HEK293 (cell line): ENCODE data around the gene SLC25A39.
A peak's percentile ranks its signal among the peaks of the same experiment; 100 is the strongest.
"Not testable (repeated sequence)": the region's sequence is repeated elsewhere in the genome, so short reads cannot be mapped to it uniquely, and the experiment has no call there.

Experiments used
- CTCF ChIA-PET: fragments of 350-600 bp; formaldehyde crosslinking; extraction: SDS; loops from one replicate; lab custom pipeline; 2021; ENCODE audit warnings: antibody characterized with exemption; lab: Yijun Ruan, JAX
- POLR2A ChIA-PET: fragments of 300-600 bp; formaldehyde crosslinking; extraction: SDS; loops from one replicate; lab custom pipeline; 2020; ENCODE audit warnings: antibody characterized with exemption, inconsistent platforms; lab: Yijun Ruan, JAX
- H3K27ac ChIP-seq: fragments of 200-500 bp; sonication (Bioruptor generic); 2 replicates; pipeline ENCODE4 v1.5.1; 2014; ENCODE audit warnings: low read depth, low read length, control low read depth, inconsistent platforms; ENCODE audit errors: extremely low read depth
- H3K36me3 ChIP-seq, 2 experiments: fragments of 200-500 bp in 1 of 2; sonication (Bioruptor generic) in 1 of 2; 1 replicate in 1 of 2; 2 replicates in 1 of 2; pipeline ENCODE4 v1.5.1; 2014 to 2017; ENCODE audit warnings: inconsistent platforms in 2 of 2, low read length in 2 of 2; ENCODE audit not compliant: control insufficient read depth in 2 of 2, insufficient read depth in 1 of 2
- H3K4me1 ChIP-seq: fragments of 200-500 bp; sonication (Bioruptor generic); 2 replicates; pipeline ENCODE4 v1.5.1; 2014; ENCODE audit warnings: mild to moderate bottlenecking, low read length, inconsistent platforms; ENCODE audit not compliant: control insufficient read depth, insufficient read depth
- H3K4me3 ChIP-seq: 2 replicates; pipeline ENCODE4 v1.5.1; 2011; ENCODE audit warnings: low read depth, mild to moderate bottlenecking, control low read depth, low read length, moderate library complexity
- H3K9me3 ChIP-seq: fragments of 200-500 bp; sonication (Bioruptor generic); 2 replicates; pipeline ENCODE4 v1.5.1; 2014; ENCODE audit warnings: low read depth, low read length, inconsistent platforms; ENCODE audit not compliant: control insufficient read depth, insufficient read depth
- GLI4 ChIP-seq: fragments of 450-650 bp; formaldehyde crosslinking; IDR thresholded peaks from 2 replicates; pipeline ENCODE4 v1.5.1; 2016; ENCODE audit warnings: missing biosample characterization, missing genetic modification characterization
- GLIS1 ChIP-seq: fragments of 450-650 bp; formaldehyde crosslinking; IDR thresholded peaks from 2 replicates; pipeline ENCODE4 v1.5.1; 2016; ENCODE audit warnings: missing biosample characterization, missing genetic modification characterization
- KLF9 ChIP-seq: fragments of 450-650 bp; formaldehyde crosslinking; IDR thresholded peaks from 2 replicates; pipeline ENCODE4 v1.5.1; 2016; ENCODE audit warnings: missing biosample characterization, missing genetic modification characterization, low read depth
- PRDM10 ChIP-seq: fragments of 450-650 bp; formaldehyde crosslinking; IDR thresholded peaks from 2 replicates; pipeline ENCODE4 v1.5.1; 2016; ENCODE audit warnings: missing biosample characterization, missing genetic modification characterization
- SP7 ChIP-seq: fragments of 450-650 bp; formaldehyde crosslinking; IDR thresholded peaks from 2 replicates; pipeline ENCODE4 v1.5.1; 2016; ENCODE audit warnings: missing biosample characterization, missing genetic modification characterization
- YY2 ChIP-seq: fragments of 450-650 bp; formaldehyde crosslinking; IDR thresholded peaks from 2 replicates; pipeline ENCODE4 v1.5.1; 2016; ENCODE audit warnings: missing biosample characterization, missing genetic modification characterization
- ZFP41 ChIP-seq: fragments of 450-650 bp; formaldehyde crosslinking; IDR thresholded peaks from 2 replicates; pipeline ENCODE4 v1.5.1; 2016; ENCODE audit warnings: missing biosample characterization, missing genetic modification characterization, borderline replicate concordance
- ZNF292 ChIP-seq: fragments of 450-650 bp; formaldehyde crosslinking; IDR thresholded peaks from 2 replicates; pipeline ENCODE4 v1.5.1; 2016; ENCODE audit warnings: low read depth, missing biosample characterization, missing genetic modification characterization, borderline replicate concordance
- ZNF302 ChIP-seq: fragments of 450-650 bp; formaldehyde crosslinking; IDR thresholded peaks from 2 replicates; pipeline ENCODE4 v1.5.1; 2016; ENCODE audit warnings: missing biosample characterization, missing genetic modification characterization, low read depth
- ZNF404 ChIP-seq: fragments of 450-650 bp; formaldehyde crosslinking; IDR thresholded peaks from 2 replicates; pipeline ENCODE4 v1.5.1; 2017; ENCODE audit warnings: missing biosample characterization, missing genetic modification characterization
- ZNF561 ChIP-seq: fragments of 450-650 bp; IDR thresholded peaks from 2 replicates; pipeline ENCODE4 v1.5.1; 2018; ENCODE audit warnings: missing biosample characterization, missing genetic modification characterization, borderline replicate concordance
- ZNF621 ChIP-seq: fragments of 450-650 bp; formaldehyde crosslinking; IDR thresholded peaks from 2 replicates; pipeline ENCODE4 v1.5.1; 2017; ENCODE audit warnings: missing biosample characterization, missing genetic modification characterization
- ZNF654 ChIP-seq: fragments of 450-650 bp; formaldehyde crosslinking; IDR thresholded peaks from 2 replicates; pipeline ENCODE4 v1.5.1; 2016; ENCODE audit warnings: low read depth, missing biosample characterization, missing genetic modification characterization
- ZNF76 ChIP-seq: fragments of 450-650 bp; formaldehyde crosslinking; IDR thresholded peaks from 2 replicates; pipeline ENCODE4; 2016; ENCODE audit warnings: low read depth, missing biosample characterization, missing genetic modification characterization, borderline replicate concordance
- ZNF791 ChIP-seq: fragments of 450-650 bp; formaldehyde crosslinking; IDR thresholded peaks from 2 replicates; pipeline ENCODE4 v1.5.1; 2016; ENCODE audit warnings: missing biosample characterization, missing genetic modification characterization
- ZNF830 ChIP-seq: fragments of 450-650 bp; IDR thresholded peaks from 2 replicates; pipeline ENCODE4 v1.5.0; 2018; ENCODE audit warnings: missing biosample characterization, missing genetic modification characterization, low read depth, mild to moderate bottlenecking, moderate library complexity

Gene SLC25A39

GRCh38 chr17:44344939-44345453 is 20.4 kb upstream of the SLC25A39 start, which contains the start of gene GRN (continued):
- TF ChIP-seq GLIS1 (tag by site-specific recombination) (peak; percentile 49; the same call in 1 of the 2 replicates), ZNF76 (tag by site-specific recombination) (peak; percentile 43; the same call in 1 of the 2 replicates), PRDM10 (tag by site-specific recombination) (peak; percentile 24; the same call in 1 of the 2 replicates)

GRCh38 chr17:44343510-44344209 is 19.0 kb upstream of the SLC25A39 start:
- Histone ChIP-seq H3K4me1 (no peaks in the 10 kb centered on the region), H3K9me3 (no peaks in the 10 kb centered on the region), H3K36me3 (peaks cover 0 to 4% of the 10 kb centered on the region in 2 experiments; a peak in 1 of 3 replicates), H3K4me3 (no peak overlapping the region), H3K27ac (no peak overlapping the region)
- ChIA-PET CTCF (interaction anchor here (3.1 to 3.3 kb wide), 2 partner anchors 13 to 132 kb away, joined by 13 to 27 read pairs; no protein-coding TSS in a partner anchor), POLR2A (interaction anchor here (1.0 to 2.5 kb wide), 5 partner anchors 18 to 159 kb away, joined by 4 to 23 read pairs (median 5); partner anchors contain the start of genes FAM171A2, GPATCH8 and TMUB2)
- TF ChIP-seq ZNF404 (tag by site-specific recombination) (no peak), SP7 (no peak), GLI4 (tag by site-specific recombination) (no peak), ZNF292 (tag by site-specific recombination) (no peak), ZNF654 (tag by site-specific recombination) (no peak), ZNF561 (tag by site-specific recombination) (no peak), KLF9 (tag by site-specific recombination) (no peak), ZNF830 (tag by site-specific recombination) (no peak), ZFP41 (tag by site-specific recombination) (no peak), YY2 (tag by site-specific recombination) (no peak), ZNF791 (no peak), ZNF302 (tag by site-specific recombination) (no peak), ZNF621 (tag by site-specific recombination) (no peak)

- not testable (repeated sequence) for H3K4me1 ChIP-seq, H3K9me3 ChIP-seq, H3K27ac ChIP-seq, H3K36me3 ChIP-seq, H3K4me3 ChIP-seq
- ChIA-PET POLR2A (interaction anchor here (0.5 kb wide), 1 partner anchor 9 kb away, joined by 7 read pairs; no protein-coding TSS in a partner anchor), CTCF (interaction anchor here (0.6 to 2.5 kb wide), 5 partner anchors 9 to 137 kb away, joined by 3 to 22 read pairs (median 3); no protein-coding TSS in a partner anchor)
Observed at GRCh38 chr17:44340553-44340952, 15.9 kb upstream of the SLC25A39 start.
